ENCODE measurements around the gene ST8SIA5.

Gene ST8SIA5

GRCh38 chr18:46711444-46711863 is 45.4 kb downstream of the ST8SIA5 start:
- DNase-seq (ENCODE audit: low spot score), result no peak

GRCh38 chr18:46706968-46707367 is 49.9 kb downstream of the ST8SIA5 start:
- peak; percentile 85 for DNase-seq (ENCODE audit: low spot score)

GRCh38 chr18:46705521-46705920 is 51.3 kb downstream of the ST8SIA5 start:
- DNase-seq (ENCODE audit: low spot score), result no peak

- DNase-seq (ENCODE audit: low spot score), result no peak
Measured at GRCh38 chr18:46704816-46705215, 52.0 kb downstream of the ST8SIA5 start.

- no peak for DNase-seq (ENCODE audit: low spot score)
Measured at GRCh38 chr18:46704189-46704588, 52.7 kb downstream of the ST8SIA5 start.

GRCh38 chr18:46702471-46702870 is 54.4 kb downstream of the ST8SIA5 start:
- no peak for DNase-seq (ENCODE audit: low spot score)

GRCh38 chr18:46700066-46700824 is 56.6 kb downstream of the ST8SIA5 start:
- DNase-seq (ENCODE audit: low spot score), result no peak

- DNase-seq (ENCODE audit: low spot score), result no peak
Measured at GRCh38 chr18:46696702-46697101, 60.2 kb downstream of the ST8SIA5 start.

GRCh38 chr18:46696268-46696667 is 60.6 kb downstream of the ST8SIA5 start:
- no peak for DNase-seq (ENCODE audit: low spot score)

- no peak for DNase-seq (ENCODE audit: low spot score)
Measured at GRCh38 chr18:46693996-46694395, 62.9 kb downstream of the ST8SIA5 start.

GRCh38 chr18:46688853-46689525 is 67.9 kb downstream of the ST8SIA5 start:
- no peak for DNase-seq (ENCODE audit: low spot score)

GRCh38 chr18:46686186-46686585 is 70.7 kb downstream of the ST8SIA5 start:
- DNase-seq (ENCODE audit: low spot score), result no peak

GRCh38 chr18:46683252-46683651 is 73.6 kb downstream of the ST8SIA5 start:
- no peak for DNase-seq (ENCODE audit: low spot score)

- DNase-seq (ENCODE audit: low spot score), result no peak
Measured at GRCh38 chr18:46680784-46681695, 75.8 kb downstream of the ST8SIA5 start.

- DNase-seq (ENCODE audit: low spot score), result no peak
Measured at GRCh38 chr18:46679846-46680598, 76.8 kb downstream of the ST8SIA5 start.

GRCh38 chr18:46678785-46679399 is 78.0 kb downstream of the ST8SIA5 start:
- no peak for DNase-seq (ENCODE audit: low spot score)

- peak; percentile 72 for DNase-seq (ENCODE audit: low spot score)
Measured at GRCh38 chr18:46678041-46678440, 78.8 kb downstream of the ST8SIA5 start.

- DNase-seq (ENCODE audit: low spot score), result peak; percentile 82
Measured at GRCh38 chr18:46677611-46678010, 79.2 kb downstream of the ST8SIA5 start.

- peak; percentile 92 for DNase-seq (ENCODE audit: low spot score)
Measured at GRCh38 chr18:46676182-46676835, 80.5 kb downstream of the ST8SIA5 start.

- DNase-seq (ENCODE audit: low spot score), result no peak
Measured at GRCh38 chr18:46675112-46675511, 81.7 kb downstream of the ST8SIA5 start.

Data from kidney tubule cell (primary cell).